Retinal pigment epithelial cell (primary cell): ENCODE data around the gene POLD4.

Experiments used
- DNase-seq: peaks from one replicate; pipeline ENCODE4 v3.0.0-alpha.2; 2010; ENCODE audit warnings: low read depth
- H3K4me3 ChIP-seq: 2 replicates; pipeline ENCODE4 v1.5.1; 2011; ENCODE audit warnings: mild to moderate bottlenecking, low read length, control low read depth, moderate library complexity
- TF ChIP-seq, protein P1 (sequence below): conservative IDR thresholded peaks from 2 replicates; pipeline ENCODE4 v1.5.1; 2011; ENCODE audit warnings: low read depth, low read length, control low read depth, inconsistent platforms

POLD4 gene

DNA sequence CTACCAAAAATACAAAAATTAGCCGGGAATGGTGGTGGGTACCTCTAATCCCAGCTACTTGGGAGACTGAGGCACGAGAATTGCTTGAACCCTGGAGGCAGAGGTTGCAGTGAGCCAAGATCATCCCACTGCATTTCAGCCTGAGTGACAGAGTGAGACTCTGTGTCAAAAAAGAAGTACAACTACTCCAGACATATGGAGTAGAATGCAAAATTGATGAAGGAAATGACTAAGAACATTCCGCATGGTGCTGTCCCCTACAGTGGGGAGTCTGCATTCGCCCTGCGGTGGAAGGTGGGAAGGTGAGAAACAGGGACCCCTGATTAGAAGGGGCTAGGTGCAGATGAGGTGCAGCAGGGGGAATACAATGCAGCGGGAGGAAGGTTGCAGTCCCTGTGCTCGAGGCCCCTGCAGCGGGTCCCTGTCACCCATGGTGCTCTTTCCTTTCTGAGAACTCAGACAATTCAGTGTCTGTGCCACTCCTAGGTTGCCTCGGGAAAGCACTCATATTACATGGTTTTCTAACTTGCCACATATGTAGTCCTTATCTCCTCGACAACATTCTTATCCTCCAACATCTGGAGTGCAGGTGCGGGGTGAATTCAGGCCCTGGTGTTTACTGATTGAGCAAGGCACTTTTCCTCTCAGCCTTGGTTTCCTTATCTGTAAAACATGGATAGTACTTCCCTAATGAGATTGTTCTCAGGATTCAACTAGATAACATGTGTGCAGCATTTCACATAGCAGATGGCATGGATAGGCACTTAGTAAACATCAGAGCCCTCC lies 5.2 kb downstream of the POLD4 start:
- no peak for DNase-seq
- TF ChIP-seq, protein P1, sequence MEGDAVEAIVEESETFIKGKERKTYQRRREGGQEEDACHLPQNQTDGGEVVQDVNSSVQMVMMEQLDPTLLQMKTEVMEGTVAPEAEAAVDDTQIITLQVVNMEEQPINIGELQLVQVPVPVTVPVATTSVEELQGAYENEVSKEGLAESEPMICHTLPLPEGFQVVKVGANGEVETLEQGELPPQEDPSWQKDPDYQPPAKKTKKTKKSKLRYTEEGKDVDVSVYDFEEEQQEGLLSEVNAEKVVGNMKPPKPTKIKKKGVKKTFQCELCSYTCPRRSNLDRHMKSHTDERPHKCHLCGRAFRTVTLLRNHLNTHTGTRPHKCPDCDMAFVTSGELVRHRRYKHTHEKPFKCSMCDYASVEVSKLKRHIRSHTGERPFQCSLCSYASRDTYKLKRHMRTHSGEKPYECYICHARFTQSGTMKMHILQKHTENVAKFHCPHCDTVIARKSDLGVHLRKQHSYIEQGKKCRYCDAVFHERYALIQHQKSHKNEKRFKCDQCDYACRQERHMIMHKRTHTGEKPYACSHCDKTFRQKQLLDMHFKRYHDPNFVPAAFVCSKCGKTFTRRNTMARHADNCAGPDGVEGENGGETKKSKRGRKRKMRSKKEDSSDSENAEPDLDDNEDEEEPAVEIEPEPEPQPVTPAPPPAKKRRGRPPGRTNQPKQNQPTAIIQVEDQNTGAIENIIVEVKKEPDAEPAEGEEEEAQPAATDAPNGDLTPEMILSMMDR: no peak
- H3K4me3 ChIP-seq: no peak overlapping the region

DNA sequence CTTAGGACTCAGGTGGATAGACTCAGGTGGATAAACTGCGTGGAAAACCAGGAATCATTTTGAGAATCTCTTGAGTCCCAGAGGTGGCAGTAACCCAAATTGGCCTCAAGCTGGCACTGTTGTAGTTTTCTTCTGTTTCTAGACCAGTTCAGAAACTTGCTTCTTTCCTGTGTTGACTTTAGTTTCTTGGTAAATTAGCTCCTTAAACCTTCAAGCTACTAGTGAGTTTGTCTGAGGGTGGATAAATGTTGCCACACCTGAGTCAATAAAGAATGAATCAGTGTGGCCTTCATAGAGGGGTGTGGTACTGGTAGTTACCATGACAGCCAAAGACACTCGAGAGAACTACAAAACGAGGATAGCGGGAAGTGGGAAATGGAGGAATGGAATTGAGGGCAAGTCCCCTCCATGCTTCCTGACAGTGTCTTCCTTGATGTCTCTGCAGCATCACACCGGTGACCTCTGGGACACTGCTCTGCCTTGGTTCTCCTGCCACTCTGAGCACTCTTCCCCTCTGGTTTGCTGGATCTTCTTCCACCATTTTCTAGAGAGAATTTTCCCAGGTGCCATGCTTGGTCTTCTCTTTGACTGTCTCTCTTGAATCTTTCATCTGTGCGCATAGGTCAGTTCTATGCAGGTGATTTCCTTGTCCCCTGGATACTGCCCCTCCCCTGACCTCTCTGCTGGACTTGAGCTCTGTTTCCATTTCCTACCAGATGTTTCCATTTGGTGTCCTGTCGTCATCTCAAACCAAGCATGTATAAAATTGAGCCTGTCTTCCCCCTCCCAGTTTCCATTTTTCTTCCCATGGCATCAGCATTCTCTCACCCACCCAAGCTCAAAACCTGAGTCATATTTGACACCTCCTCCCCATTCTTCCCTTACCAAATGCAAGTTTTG lies 7.2 kb downstream of the POLD4 start:
- TF ChIP-seq, protein P1: peak; percentile 93
- DNase-seq: no peak
- no peak overlapping the region for H3K4me3 ChIP-seq

DNA sequence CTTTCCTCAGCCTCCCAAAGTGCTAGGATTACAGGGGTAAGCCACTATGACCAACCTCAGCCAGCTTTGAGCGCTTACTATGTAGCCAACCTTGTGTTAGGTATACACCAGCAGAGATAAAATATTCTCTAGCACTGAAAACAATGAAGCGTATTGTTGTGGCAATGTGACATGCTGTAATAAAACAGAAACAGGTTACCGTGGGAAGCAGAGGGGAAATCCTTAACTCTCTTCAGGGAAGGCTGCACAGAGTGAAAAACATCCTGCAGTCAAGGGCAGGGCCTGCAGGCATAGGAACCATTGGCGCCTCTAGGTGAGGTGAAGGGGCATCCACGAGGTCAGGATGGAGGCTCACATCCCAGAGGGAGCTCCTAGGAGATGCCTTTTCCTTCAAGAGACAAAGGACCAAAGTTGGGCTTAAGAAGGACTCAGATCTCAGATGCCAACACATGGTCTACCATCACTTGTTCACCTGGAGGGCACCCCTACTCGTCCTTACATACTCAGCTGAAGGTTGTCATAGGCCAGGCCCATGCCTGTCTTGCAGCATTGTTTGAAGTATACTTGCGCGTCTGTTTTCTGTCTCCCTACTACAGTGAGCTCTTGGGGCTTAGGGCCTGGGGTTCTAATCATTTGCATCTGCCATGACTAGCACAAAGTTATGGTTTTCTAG lies 8.0 kb downstream of the POLD4 start:
- DNase-seq: no peak
- no peak overlapping the region for H3K4me3 ChIP-seq

DNA sequence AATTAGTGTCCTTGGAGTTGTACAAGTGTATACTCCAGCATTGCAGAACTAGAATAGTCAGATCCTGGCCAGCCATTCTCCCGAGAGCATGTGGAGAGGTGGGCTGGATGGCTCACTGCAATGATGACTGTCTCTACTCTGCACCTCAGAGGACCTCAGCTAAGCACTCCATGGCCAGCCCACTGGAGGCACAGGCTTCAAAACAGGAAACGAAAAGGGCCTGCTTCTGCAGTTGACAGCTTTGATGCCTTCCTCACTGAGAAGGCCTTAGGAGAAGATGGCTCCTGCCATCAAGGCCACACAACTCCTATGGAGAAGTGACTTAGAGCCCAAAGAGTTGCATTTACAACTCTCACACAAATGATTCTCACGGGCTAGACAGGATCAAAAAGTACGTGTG lies 9.1 kb downstream of the POLD4 start:
- H3K4me3 ChIP-seq: no peak overlapping the region
- DNase-seq: no peak
- TF ChIP-seq, protein P1: no peak

More for the DNA sequence above, 8.0 kb downstream of the POLD4 start:
- TF ChIP-seq, protein P1: no peak

DNA sequence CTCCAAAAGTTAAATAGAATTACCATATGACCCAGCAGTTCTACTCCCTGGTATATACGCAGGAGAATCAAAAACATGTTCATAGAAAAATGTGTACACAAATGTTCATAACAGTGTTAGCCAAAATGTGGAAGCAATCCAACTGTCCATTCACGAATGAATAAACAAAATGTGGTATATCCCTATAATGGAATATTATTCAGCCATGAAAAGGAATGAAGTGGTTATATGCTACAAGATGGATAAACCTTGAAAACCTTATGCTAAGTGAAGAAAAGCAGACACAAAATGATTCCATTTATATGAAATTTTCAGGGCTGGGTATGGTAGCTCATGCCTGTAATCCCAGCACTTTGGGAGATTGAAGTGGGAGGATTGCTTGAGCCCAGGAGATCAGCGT lies 16.1 kb downstream of the POLD4 start:
- DNase-seq: no peak
- H3K4me3 ChIP-seq: no peak overlapping the region
- TF ChIP-seq, protein P1: no peak

DNA sequence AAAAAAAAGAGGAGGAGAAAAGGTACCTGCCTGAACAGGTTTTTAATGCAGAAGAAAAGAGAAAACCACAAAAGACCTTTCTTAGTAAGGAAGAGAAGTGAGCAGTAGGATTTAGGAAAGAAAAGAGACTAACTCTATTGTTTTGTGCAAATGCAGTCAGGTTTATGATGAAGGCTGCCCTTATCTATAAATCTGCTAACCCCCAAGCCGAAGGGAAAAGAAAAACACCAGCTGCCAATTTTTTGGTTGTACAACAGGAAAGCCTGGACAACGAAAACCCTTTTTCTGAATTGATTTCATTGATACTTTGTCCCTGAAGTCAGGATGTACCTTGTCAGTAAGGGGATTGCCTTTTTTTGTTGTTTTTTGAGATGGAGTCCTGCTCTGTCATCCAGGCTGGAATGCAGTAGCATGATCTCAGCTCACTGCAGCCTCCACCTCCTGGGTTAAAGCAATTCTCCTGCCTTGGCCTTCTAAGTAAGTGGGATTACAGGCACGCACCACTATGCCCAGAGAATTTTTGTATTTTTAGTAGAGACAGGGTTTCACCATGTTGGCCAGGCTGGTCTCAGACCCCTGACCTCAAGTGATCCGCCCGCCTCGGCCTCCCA lies 21.2 kb downstream of the POLD4 start:
- H3K4me3 ChIP-seq: no peak overlapping the region
- DNase-seq: no peak
- TF ChIP-seq, protein P1: no peak
